ENCODE data around the gene GPLD1.

GPLD1 gene

DNA sequence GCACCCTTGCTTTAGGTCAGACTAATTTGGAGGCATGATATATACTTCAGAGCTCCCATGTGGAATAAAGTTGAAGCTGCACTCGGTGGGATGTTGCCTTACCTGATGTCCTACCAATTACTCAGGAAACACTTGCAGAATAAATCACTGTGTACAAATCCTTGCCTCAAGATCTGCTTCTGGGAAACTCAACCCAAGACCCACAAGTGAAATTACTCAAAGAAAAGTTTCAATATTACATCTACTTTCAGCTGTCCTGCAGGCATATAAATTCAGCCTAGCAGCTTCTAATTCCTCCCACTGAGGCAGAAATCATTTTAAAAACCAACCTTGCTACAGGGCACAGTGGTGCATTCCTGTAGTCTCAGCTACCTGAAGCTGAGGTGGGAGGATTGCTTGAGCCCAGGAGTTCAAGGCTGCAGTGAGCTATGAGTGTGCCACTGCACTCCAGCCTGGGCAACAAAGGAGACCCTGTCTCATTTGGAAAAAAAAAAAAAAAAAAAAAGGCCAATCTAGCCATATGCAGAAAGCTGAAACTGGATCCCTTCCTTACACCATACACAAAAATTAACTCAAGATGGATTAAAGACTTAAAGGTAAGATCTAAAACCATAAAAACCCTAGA lies 110.8 kb downstream of the GPLD1 start:
- no peak for DNase-seq

Data from KG1 (cell line).